Stimulated activated CD4-positive, alpha-beta T cell treated with anti-CD3 and anti-CD28 coated beads, Interleukin-1b, Interleukin-23, amount 100 ng/mL, for 1 hour (primary cell): ENCODE measurements around the gene PTTG1IP.
"Not testable (repeated sequence)": the region's sequence is repeated elsewhere in the genome, so short reads cannot be mapped to it uniquely, and the experiment has no call there.

ENCODE experiments used
- DNase-seq, 2 donors: peaks; one replicate each; pipeline ENCODE4 v3.0.0-alpha.2; 2020; ENCODE audit warnings: low read depth in 2 of 2

Gene PTTG1IP

DNA sequence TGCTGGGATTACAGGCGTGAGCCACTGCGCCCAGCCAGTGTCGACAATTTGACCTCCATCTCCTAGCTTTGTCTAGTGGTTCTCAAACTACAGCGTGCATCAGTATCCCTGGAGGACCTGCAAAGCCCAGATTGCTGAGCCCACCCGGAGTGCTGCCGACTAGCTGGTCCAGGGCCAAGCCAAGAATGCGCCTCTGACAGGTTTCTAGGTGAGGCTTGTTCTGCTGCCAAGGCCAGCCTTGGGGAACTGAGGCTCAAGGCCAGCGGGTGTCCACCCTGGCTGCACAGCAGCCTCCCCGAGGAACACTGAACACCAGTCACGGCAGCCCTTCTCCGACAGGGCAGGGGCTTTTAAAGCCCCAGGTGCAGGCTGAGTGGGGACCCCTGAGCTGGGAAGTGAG lies 9.8 kb upstream of the PTTG1IP start:
- DNase-seq, result no peak

DNA sequence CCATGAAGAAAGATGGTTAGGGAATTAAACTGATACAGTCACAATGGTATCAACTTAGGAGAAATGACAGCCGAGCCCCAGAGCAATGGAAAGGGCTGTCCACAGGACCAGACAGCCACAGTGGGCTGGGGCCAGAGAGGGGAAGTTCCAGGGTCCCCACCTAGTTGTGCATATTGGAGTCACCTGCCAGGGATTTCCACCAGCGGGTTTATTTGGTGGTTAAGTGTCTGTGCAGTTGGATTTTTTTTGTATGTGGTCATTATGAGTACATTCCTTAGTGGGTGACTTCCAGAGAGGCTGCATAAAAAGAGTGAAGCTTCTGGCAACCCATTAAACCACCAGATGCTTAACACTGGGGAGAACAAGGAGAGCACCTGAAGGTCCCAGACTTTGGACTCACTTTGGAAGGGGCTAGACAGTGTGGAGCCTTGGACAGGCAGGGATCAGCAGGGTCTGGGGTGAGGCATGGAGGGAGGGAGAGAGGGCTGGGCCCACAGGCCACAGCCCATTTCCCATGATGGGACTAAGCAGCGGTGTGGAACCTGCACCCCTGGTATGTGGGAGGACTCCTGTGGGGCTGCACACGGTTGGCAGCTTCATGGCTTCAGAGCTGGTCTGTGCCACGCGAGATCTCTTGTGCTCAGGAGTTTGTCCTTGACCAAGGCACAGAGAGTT lies 7.8 kb upstream of the PTTG1IP start:
- DNase-seq, result no peak

DNA sequence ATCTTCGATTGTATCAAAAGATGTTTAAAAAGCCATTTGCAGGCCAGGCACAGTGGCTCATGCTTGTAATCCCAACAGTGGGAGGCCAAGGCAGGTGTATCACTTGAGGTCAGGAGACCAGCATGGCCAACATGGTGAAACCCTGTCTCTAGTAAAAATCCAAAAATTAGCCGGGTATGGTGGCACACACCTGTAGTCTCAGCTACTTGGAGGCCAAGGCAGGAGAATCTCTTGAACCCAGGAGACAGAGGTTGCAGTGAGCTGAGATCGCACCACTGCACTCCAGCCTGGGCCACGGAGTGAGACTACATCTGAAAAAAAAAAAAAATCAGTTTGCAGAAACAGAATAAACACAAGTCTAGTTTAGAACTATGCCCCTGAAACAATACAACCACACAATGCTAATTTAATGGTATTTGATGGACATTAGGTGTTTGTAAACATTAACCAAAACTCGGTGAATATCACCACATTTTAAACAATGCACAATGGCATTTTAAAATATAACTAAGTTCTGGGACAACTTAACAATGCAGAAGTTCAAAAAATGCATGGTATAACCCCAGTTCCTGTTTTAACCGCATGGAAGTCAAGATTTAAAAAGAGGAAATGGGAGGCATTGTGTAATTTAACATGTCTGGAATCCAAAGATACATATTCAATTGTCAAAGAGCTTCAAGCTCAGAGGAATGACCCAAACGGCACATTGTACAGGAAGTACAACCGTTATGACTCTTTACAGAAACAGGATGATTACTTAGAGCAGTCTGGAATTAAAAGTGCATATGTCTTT lies 7.1 kb upstream of the PTTG1IP start:
- no peak for DNase-seq

DNA sequence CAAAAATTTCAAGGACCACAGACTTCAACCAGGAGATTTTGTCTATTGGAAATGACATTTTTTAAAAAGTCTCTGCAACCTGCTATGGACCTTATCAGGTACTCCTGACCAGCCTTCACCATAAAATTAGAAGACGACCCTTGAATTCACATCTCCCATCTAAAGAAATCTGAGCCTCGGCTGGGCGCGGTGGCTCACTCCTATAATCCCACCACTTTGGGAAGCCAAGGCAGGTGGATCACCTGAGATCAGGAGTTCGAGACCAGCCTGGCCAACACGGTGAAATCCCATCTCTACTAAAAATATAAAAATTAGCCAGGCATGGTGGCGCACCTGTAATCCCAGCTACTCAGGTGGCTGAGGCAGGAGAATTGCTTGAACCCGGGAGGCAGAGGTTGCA lies 5.7 kb upstream of the PTTG1IP start:
- DNase-seq, result not testable (repeated sequence)

DNA sequence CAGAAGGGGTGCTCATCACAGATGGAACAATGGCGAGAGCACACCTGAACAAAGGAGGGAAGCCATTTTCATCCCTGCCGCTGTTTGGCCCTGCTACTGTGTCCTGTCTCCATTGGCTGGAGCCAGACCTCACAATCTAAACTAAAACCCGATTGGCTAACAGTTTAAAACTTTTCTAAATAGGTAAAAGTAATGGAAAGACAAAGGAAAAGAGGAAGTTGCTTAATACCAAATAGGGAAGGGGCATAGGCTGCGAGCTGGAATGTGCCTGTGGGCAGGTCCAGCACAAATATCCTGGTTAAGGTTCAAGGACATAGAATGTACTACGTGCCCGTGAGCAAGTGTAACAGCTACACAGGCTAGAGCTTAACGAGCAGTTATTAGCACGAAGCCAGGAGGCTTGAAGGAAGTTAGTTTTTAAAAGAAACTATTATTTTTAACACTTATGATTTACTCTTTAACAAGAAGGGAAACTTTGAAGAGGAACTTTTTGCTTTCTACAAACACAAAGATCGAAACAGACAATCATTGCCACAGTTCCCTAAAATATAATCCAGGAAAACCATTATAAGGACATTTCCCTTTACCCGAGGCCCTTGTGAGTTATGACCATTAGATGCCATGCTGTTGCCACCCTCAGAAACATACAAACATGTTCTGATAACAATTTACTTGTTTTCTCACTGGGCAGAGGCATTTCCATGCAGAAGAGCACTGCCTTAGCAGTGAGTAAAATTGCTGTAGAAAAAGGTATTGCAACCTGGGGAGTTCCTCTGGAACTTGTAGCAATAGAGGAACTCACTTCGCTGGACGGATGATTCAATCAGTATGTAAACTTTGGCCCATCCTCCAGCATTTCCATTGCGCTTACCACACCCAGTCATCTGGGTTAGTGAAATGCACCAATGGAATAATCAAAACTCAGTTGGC lies 4.8 kb upstream of the PTTG1IP start:
- DNase-seq, result no peak

DNA sequence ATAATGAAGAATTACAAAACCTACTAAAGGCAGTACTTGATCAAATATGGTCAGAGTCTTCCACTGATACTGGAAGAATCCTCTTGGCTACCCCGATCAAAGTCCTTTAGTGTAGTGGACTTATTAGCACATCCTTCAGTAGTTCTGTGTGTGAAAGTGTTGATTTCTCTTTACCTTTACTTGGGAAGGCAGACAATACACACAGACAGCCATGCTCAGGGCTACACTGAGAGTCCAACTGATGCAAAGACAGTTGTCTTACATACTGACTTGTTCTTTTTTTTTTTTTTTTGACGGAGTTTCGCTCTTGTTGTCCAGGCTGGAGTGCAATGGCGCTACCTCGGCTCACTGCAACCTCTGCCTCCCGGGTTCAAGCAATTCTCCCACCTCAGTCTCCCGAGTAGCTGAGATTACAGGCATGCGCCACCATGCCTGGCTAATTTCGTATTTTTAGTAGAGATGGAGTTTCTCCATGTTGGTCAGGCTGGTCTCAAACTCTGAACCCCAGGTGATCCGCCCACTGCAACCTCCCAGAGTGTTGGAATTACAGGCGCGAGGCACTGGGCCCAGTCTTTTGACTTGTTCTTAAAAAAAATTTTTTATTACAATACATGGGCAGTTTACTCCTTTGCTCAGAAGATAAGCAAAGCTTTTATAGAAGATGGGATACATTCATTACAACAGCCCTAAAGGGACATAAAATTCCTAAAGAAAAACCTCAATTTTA lies 3.5 kb upstream of the PTTG1IP start:
- no peak for DNase-seq

DNA sequence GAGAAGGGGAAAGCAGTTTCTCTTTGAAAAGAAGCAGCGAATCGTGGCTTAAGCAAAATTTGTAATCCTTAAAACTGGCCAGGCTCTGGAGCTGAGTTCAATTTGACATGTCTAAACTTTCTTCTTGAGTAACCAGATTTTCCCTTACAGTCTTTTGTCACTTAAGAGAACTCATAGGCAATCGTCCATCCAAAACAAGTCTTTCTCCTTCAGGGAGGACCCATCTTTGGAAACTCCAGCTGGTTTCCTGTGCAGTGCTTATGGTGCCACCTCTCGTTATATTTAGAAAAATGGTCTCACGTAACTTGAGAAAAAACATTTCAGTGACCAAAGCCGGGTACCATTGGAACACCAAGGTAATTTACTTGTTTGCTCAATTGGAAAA lies 1.8 kb upstream of the PTTG1IP start:
- no peak for DNase-seq

DNA sequence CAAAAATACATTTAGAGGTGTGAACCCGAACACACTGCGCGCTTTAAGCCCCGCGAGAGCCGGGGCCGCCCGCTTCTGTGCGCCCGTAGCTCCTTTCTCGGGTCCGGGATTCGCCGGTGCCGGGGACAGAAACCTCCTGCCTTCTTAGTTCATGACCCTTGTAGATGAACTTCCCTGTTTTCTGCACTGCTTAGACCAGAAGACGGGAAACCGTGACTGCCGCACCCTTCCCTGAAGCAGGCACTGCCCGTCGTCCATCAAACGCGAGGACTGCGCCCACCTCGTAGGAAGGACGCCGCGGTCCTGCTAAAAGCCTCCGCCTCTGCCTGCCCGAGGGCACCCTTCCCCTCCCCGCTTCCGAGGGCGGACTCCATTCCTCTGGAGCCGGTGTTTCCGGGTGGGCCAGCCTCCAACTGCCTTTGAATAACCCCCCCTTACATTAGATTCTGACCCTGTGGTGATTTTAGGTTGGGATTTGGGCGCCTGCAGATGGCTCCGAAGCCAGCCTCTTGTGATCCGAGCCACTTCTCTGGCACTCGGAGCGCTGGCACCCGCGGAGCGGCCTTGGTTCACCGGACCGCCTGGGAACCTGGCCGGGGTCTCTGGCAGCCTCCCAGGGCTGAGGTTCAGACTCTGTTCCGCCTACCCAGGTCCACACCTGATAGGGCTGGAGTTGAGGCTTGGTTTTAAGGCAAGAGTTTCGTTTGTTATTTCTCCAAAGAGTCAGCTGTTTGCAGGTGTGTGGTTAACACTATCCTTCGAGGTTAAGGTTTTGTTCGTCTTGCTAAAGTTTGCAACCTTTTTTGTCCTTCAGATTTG lies 1.2 kb upstream of the PTTG1IP start:
- DNase-seq, result no peak

DNA sequence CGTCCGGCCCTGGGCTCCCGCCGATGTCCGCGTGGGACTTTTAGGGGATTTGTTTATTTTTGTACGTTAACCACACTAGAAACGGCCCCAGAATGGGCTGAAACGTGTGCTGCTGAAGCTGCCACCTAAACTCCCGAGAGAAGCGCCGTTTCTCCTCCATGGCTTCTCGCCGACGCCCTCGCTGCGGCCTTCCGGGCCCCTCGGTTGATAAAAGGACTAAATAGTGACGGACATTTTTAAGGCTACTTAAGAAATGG lies 678 bp upstream of the PTTG1IP start:
- no peak for DNase-seq

DNA sequence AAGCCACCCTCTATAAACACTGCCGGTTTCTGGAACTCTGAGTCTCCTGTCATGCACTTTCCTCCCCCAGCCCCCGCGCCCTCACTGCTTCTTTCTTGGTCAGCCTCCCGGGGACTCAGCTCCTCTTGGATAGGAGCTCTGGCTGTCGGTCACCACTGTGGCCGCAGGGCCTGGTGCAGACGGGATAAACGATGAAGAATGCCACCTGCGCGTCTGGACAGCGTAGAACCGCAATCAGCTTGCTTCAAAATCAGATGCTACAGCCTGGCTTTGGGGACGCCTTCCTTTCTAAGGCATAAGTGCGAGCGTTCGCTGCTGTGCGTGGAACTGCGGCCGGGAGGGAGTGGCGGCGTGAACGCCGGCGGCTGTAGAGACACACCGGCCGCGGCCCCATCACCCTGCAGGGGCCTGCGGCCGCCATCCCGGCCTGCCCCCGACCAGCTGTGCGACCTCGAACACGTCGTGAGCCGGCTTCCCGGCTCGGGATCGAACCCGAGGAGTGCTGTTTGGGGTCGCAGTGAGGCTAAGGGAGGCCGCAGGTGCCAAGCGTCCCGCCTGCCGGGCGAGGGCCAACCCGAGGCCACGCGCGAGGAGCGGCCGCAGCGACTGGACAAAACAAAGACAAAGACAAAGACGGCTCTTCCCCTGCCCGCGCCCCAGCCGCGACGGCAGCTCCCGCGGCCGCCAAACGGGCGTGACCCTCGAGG lies 688 bp downstream of the PTTG1IP start:
- DNase-seq, result no peak

DNA sequence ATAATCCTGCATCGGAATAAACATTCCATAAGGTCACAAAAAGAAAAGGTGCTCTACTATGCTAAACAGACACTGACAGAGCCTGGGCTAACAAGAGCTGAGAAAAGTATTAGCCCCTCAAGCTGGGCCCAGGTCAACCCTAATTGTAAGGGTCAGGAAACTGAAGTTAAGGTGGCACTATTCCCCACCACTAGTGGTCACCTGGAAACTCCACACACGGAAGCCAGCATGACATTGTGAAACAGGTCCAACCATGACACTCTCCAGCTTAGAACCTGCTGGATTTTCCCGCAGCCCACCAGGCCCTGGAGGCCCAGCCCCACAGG lies 1.2 kb downstream of the PTTG1IP start:
- DNase-seq, result no peak

DNA sequence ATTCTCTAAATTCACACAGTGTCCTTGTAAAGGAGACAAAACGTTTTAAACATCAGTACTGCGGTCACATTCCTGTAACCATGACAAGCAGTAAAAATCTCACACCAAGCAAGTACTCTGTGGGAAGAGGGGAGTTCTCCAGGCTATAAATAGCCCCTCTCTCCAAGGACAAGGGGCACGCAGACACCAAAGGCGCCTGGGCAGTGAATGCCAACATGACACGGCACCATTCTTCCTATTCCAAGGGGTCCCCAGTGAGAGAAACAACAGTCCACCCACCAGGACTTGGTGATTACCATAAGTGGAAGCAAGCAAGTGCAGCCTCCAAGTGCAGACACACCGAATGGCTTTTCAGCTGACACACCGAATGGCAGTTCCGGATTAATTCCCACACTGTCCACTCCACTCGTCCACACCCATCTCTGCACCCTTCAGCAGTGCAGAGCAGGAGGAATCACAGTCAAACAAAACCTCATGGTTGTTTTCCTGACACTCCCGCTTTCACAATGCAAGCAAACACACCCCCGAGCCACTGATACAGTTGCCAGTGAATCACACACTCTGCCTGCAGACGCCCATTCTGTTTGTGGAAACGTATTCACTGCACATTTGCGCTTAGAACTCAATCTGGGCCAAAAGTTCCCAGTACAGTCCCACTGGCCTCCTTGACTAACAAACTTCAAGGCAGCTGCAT lies 1.8 kb downstream of the PTTG1IP start:
- no peak for DNase-seq

DNA sequence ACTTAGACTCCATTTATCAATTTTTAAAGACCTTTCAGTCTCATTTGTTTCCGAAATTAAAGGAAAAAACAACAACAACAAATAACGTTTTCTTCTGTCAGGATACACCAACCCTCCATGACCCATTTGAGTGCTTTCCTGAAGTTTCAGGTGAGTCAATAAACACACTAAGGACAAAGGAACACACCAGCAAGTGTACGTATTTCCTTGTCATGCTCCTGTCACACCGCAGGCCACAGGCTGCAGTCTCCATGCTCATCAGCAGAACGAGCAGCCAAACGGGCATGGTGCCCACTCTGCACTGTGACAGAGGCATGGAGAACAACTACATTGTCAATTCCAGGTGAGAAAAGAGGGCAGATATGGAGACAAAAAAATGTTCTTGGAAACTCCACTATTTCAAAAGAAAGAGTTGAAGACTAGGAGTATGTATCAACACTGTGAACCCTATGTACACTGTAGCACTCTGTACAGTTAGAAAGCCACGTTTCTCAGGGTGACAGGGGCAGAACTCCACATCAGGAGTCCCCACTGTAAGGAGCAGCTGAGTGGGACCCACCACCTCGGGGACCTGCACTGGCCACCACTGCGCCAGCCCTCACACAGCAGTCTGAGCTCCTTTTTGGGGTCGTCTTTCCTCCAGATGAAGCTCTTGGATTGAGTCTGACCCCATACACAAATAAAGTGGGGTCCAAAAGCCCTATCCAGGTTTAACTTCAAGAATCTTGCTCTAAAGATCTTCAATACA lies 2.6 kb downstream of the PTTG1IP start:
- DNase-seq, result no peak

DNA sequence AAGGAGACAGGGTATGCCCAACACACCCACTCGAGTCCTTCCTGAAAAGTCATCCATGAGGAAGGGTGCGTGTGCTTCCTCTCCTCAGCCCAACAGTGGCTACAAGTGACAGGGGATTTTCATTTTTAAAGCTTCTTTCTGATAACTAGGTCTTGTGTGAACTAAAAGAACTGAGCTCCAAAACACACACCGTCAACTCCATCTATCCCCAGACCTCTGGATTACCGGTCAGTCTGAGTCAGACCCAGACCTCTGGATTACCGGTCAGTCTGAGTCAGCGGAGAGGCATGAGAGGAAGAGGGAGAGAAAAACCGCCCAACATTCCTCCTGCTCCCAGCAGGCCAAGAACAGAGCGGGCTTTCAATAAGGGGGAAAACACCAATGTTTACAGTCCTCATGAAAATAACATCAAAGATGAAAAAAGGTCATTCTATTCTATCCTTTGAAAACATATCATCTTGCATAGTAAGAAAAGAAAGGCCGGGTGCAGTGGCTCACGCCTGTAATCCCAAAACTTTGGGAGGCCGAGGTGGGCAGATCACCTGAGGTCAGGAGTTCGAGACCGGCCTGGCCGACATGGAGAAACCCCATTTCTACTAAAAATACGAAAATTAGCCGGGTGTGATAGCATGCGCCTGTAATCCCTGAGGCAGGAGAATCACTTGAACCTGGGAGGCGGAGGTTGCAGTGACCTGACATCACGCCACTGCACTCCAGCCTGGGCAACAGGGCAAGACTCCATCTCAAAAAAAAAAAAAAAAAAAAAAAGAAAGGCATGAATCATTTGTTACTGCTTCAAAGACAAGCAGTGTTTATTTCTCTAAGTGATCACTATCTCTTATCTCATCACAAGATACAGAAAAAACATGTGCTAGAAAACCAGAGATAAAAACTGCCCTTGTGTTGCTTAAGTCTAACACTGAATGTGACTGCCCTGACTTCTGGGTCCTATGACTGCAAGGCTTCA lies 3.4 kb downstream of the PTTG1IP start:
- no peak for DNase-seq

DNA sequence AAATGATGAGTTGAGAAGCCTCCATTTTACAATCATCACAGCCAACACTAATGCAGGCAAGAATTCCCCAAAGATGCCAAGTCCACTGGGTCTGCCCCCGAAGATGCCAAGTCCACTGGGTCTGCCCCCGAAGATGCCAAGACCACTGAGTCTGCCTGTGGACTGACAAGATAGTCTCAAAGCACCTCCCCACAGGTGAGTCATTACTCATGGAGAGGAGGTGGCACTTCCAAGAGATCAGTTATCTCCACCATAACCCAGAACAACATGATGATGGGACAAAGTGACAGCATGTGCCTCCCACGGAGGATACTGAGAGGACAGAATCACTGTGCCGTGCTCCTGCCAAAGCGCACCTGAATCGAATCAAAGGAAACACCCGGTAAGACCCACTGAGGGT lies 4.8 kb downstream of the PTTG1IP start:
- DNase-seq, result no peak

DNA sequence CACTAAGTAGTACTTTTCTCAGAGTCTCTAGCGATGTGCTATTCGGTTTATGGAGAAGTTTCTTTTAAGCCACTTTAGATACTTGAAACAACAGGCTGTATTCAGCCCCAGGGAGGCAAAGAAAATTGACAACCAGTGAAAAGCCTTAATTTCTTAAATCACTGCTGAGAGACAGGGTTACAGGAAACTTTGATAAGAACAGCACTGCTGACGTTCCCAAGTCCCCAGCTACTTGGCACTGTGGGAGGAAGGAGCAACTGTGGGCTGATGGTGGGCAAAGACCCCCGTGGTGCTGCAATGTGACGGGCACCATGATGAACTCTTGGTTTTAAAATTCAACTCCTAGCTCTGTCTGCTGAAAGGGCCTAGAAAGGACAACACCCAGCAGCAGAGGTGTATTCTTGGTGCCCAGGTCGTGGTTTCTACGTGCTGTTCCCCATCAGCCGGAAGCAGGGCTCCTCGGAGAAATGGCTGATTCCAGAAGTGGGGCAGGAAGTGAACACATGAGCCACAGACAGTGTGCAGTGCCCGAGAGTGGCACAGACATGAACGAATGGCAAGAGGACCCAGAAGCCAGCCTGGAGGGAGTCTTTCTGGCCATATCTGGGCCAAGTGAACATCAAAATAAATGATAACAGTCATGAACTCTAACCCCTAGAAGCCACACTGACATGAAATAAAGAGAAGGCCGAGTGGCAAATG lies 5.3 kb downstream of the PTTG1IP start:
- DNase-seq, result no peak

DNA sequence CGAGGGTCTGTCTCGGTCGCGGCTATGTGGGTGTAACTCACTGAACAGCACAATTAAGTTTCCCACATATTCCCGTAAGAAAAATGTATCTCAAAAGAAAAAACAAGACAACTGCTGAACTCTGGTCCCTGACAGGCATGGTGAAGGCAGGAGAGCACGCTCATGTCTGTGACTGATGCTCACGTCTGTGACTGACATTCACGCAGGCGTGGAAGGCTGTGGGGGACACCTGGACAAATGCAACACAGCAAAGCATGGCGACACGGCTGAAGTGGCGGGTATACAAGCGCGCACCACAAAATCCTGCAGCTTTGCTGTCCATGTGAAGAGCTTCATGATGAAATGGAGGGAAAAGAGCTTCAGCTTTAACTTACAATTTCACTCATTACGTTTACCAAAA lies 6.0 kb downstream of the PTTG1IP start:
- DNase-seq, result no peak

DNA sequence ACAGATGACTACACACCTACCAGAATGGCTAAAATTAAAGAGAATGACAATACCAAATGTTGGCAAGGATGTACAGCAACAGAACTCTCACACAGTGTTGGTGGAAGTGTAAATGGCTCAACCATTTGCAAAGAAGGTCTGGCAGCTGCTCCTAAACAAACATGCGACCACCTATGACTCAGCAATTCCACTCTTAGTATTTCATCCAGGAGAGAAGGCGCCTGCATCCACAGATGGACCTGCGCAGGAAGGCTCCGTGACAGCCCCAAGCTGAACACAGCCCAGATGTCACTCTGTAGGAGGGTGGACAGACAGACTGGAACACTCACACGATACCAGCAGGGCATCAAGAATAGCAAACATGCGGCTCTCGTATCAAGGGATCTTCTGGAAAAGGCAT lies 6.7 kb downstream of the PTTG1IP start:
- DNase-seq, result no peak
